Endothelial cell of umbilical vein (primary cell): ENCODE data around the gene TFCP2. TPM values are rescaled to one million over a fixed set of nuclear protein-coding genes. Genes with fewer than 3 reads are reported as not detected.

Experiments used
- BruUV-seq: library from RNA; stranded (reverse); fragments of 400-500 nt; replicated peaks from 2 replicates; lab custom pipeline; 2021; lab: Mats Ljungman, UMichigan
- CTCF ChIA-PET: fragments of 300-600, 350-600 bp; sonication (Branson Sonifier 250); formaldehyde crosslinking; loops from one replicate; lab custom pipeline; 2021; ENCODE audit warnings: antibody characterized with exemption, inconsistent platforms; lab: Charles Lee
- POLR2A ChIA-PET: fragments of 300-600, 350-600 bp; sonication (Branson Sonifier 250); formaldehyde crosslinking; loops from one replicate; lab custom pipeline; 2021; ENCODE audit warnings: antibody characterized with exemption, inconsistent platforms; lab: Charles Lee
- DNase-seq: peaks from one replicate; pipeline ENCODE4 v3.0.0-alpha.2; 2011; ENCODE audit warnings: low read depth, low spot score
- FAIRE-seq: peaks from 2 replicates; lab custom pipeline; 2011; peaks lifted over from hg19 to GRCh38; lab: Jason Lieb, UNC
- H2AFZ ChIP-seq: 2 replicates; pipeline ENCODE4 v1.6.0; 2012; ENCODE audit warnings: low read depth, low read length, control low read depth, inconsistent platforms
- H3K27ac ChIP-seq: 2 replicates; pipeline ENCODE4 v1.5.1; 2011; ENCODE audit warnings: low read depth, mild to moderate bottlenecking, control low read depth, low read length, moderate library complexity; ENCODE audit not compliant: insufficient read depth
- H3K27me3 ChIP-seq, 2 experiments: 2 replicates each; pipeline versions ENCODE4 v1.6.0 to v1.6.1; 2011; ENCODE audit warnings: low read length in 2 of 2, mixed read lengths in 1 of 2; ENCODE audit not compliant: control insufficient read depth in 2 of 2, insufficient read depth in 2 of 2
- H3K36me3 ChIP-seq, 2 experiments: 2 replicates in 1 of 2; 3 replicates in 1 of 2; pipeline ENCODE4 v1.5.1; 2011; ENCODE audit warnings: low read length in 2 of 2, mild to moderate bottlenecking in 1 of 2, moderate library complexity in 1 of 2; ENCODE audit not compliant: control insufficient read depth in 2 of 2, insufficient read depth in 2 of 2; ENCODE audit errors: extremely low read depth in 1 of 2
- H3K4me1 ChIP-seq: 3 replicates; pipeline ENCODE4 v1.5.1; 2011; ENCODE audit warnings: mild to moderate bottlenecking, low read length; ENCODE audit not compliant: control insufficient read depth, insufficient read depth; ENCODE audit errors: extremely low read depth
- H3K4me2 ChIP-seq: 2 replicates; pipeline ENCODE4 v1.6.1; 2011; ENCODE audit warnings: low read length, control low read depth, mixed read lengths; ENCODE audit not compliant: insufficient read depth
- H3K4me3 ChIP-seq, 3 experiments: fragments of 200-600 bp in 1 of 3; sonication (generic), shearing (Covaris generic) in 1 of 3; replicated peaks in 1 of 3; 2 replicates each; pipeline ENCODE4 v1.5.1; 2011 to 2016; ENCODE audit warnings: control low read depth in 3 of 3, low read length in 3 of 3, mild to moderate bottlenecking in 2 of 3, inconsistent platforms in 1 of 3, low read depth in 1 of 3, moderate library complexity in 1 of 3; ENCODE audit not compliant: insufficient read depth in 1 of 3
- H3K79me2 ChIP-seq: 2 replicates; pipeline ENCODE4 v1.6.0; 2012; ENCODE audit warnings: low read length, inconsistent platforms; ENCODE audit not compliant: control insufficient read depth, insufficient read depth
- H3K9ac ChIP-seq: replicated peaks from 2 replicates; pipeline ENCODE3; 2011; ENCODE audit warnings: low read length, control low read depth; ENCODE audit not compliant: insufficient read depth; ENCODE audit errors: extremely low read depth
- H3K9me1 ChIP-seq: replicated peaks from 3 replicates; pipeline ENCODE4 v1.6.0; 2011; ENCODE audit warnings: mild to moderate bottlenecking, low read length; ENCODE audit not compliant: control insufficient read depth, insufficient read depth; ENCODE audit errors: extremely low read depth
- H3K9me3 ChIP-seq: replicated peaks from 2 replicates; pipeline ENCODE4 v1.5.1; 2012; ENCODE audit warnings: low read length, inconsistent platforms; ENCODE audit not compliant: control insufficient read depth, insufficient read depth
- H4K20me1 ChIP-seq: replicated peaks from 2 replicates; pipeline ENCODE3; 2011; ENCODE audit warnings: mild to moderate bottlenecking, low read length; ENCODE audit not compliant: control insufficient read depth, insufficient read depth; ENCODE audit errors: extremely low read depth
- EZH2 ChIP-seq: IDR thresholded peaks from 2 replicates; pipeline ENCODE4 v1.6.1; 2012; ENCODE audit warnings: borderline replicate concordance, low read depth, mild to moderate bottlenecking, moderate library complexity, low read length, inconsistent platforms; ENCODE audit not compliant: severe bottlenecking
- FOS ChIP-seq: IDR thresholded peaks from 2 replicates; pipeline ENCODE4 v1.6.1; 2011; ENCODE audit warnings: mild to moderate bottlenecking, low read length, moderate library complexity, borderline replicate concordance; ENCODE audit not compliant: insufficient read depth
- GATA2 ChIP-seq: IDR thresholded peaks from 2 replicates; pipeline ENCODE4 v1.7.0; 2011; ENCODE audit warnings: low read depth, mild to moderate bottlenecking, moderate library complexity, mixed read lengths, low read length; ENCODE audit not compliant: insufficient read length, insufficient read depth
- JUN ChIP-seq: IDR thresholded peaks from 2 replicates; pipeline ENCODE4 v1.6.1; 2011; ENCODE audit warnings: borderline replicate concordance, low read depth; ENCODE audit not compliant: insufficient read length, insufficient read depth
- MYC ChIP-seq: IDR thresholded peaks from one replicate; pipeline ENCODE4 v1.6.1; 2011; ENCODE audit warnings: mild to moderate bottlenecking, low read depth, low read length
- POLR2A ChIP-seq: IDR thresholded peaks from 2 replicates; pipeline ENCODE4 v1.6.1; 2012; ENCODE audit warnings: low read depth, mild to moderate bottlenecking, control low read depth, low read length
- POLR2AphosphoS5 ChIP-seq: IDR thresholded peaks from 2 replicates; pipeline ENCODE4 v1.6.1; 2012; ENCODE audit warnings: low read depth, mild to moderate bottlenecking, control low read depth, low read length, moderate library complexity; ENCODE audit not compliant: insufficient read depth
- dilution Hi-C: fragments of 300-500 bp; cut with MboI; formaldehyde crosslinking; loops from one replicate; pipeline ENCODE4 v1.15.0; 2019; ENCODE audit warnings: low sequenced_read_pairs; ENCODE audit not compliant: extremely low pct_ligation_motif_present
- intact Hi-C: fragments of 100-400 bp; cut with micrococcal nuclease; formaldehyde crosslinking; loops from one replicate; pipeline ENCODE4 v1.10.0; 2022
- polyA plus RNA-seq, 4 experiments: library from polyadenylated mRNA; depleted of rRNA in 3 of 4; stranded (reverse) in 3 of 4; unstranded in 1 of 4; fragments of >200 nt; gene quantifications; 2 replicates each; pipeline versions ENCODE4 v1.2.1 to v1.2.3, GENCODE V29; 2011 to 2012; ENCODE audit warnings: missing spikeins in 1 of 4
- total RNA-seq: library from RNA; stranded (reverse); gene quantifications from 2 replicates; pipeline ENCODE4 v1.2.3, GENCODE V29; 2021
- TF ChIP-seq, protein P1 (sequence below): IDR thresholded peaks from 2 replicates; pipeline ENCODE4 v1.6.1; 2011; ENCODE audit not compliant: insufficient read depth, insufficient read length
- TF ChIP-seq, protein P2 (sequence below), 2 donors: IDR thresholded peaks; 1 replicate in 1 of 2; 2 replicates in 1 of 2; pipeline ENCODE4 v1.5.1; 2011; ENCODE audit warnings: low read length in 2 of 2, mild to moderate bottlenecking in 2 of 2, moderate library complexity in 2 of 2, control low read depth in 1 of 2, inconsistent platforms in 1 of 2, low read depth in 1 of 2; ENCODE audit not compliant: insufficient read depth in 1 of 2; ENCODE audit errors: extremely low read depth in 1 of 2

TFCP2 gene
- total and polyA plus RNA-seq, 2 donors (not counting 3 experiments of a cell fraction or from before 2014, with no cell fraction given) = 10.2 to 28.6 TPM

DNA sequence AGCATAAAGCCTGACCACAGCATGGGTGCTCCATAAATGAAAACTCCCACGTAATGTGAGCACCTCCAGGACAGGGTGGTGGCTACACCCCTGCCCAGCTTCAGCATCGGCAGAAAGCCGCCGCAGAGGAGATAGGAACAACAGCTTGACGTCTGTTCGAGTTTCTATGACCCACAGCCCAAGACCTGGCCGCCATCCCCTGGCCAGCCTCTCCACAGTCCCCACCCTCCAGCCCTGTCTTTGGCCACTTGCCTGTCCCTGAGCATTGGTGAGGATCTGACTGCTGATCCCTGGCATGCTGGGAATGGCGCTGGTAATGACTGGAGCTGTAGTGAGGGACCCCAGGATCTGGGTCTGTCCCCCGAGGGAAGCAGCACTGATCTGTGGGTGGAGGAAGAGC is 23.6 kb upstream of the TFCP2 start:
- no peaks in the 10 kb centered on the region for H3K9me1 ChIP-seq
- H3K27ac ChIP-seq = no peak overlapping the region
- TF ChIP-seq FOS = no peak
- TF ChIP-seq GATA2 = no peak
- no peak for TF ChIP-seq MYC
- TF ChIP-seq EZH2 = no peak
- no peak for TF ChIP-seq JUN
- TF ChIP-seq, protein P1, sequence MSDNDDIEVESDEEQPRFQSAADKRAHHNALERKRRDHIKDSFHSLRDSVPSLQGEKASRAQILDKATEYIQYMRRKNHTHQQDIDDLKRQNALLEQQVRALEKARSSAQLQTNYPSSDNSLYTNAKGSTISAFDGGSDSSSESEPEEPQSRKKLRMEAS = no peak
- TF ChIP-seq, protein P2, sequence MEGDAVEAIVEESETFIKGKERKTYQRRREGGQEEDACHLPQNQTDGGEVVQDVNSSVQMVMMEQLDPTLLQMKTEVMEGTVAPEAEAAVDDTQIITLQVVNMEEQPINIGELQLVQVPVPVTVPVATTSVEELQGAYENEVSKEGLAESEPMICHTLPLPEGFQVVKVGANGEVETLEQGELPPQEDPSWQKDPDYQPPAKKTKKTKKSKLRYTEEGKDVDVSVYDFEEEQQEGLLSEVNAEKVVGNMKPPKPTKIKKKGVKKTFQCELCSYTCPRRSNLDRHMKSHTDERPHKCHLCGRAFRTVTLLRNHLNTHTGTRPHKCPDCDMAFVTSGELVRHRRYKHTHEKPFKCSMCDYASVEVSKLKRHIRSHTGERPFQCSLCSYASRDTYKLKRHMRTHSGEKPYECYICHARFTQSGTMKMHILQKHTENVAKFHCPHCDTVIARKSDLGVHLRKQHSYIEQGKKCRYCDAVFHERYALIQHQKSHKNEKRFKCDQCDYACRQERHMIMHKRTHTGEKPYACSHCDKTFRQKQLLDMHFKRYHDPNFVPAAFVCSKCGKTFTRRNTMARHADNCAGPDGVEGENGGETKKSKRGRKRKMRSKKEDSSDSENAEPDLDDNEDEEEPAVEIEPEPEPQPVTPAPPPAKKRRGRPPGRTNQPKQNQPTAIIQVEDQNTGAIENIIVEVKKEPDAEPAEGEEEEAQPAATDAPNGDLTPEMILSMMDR (IDR thresholded peaks at IDR 0.05; ENCODE audit: extremely low read depth in 1 of 2, insufficient read depth in 1 of 2, low read depth in 1 of 2, low read length in 2 of 2) = no peak
- no peak for TF ChIP-seq POLR2A
- no peak for TF ChIP-seq POLR2AphosphoS5
- H3K4me3 ChIP-seq = no peak overlapping the region
- no peak for FAIRE-seq
- no peaks in the 10 kb centered on the region for H4K20me1 ChIP-seq
- H2AFZ ChIP-seq = no peak overlapping the region
- POLR2A ChIA-PET = no interaction called here
- H3K4me1 ChIP-seq = no peaks in the 10 kb centered on the region
- CTCF ChIA-PET = interaction anchor here (0.8 to 1.3 kb wide), 2 partner anchors 21 to 56 kb away, joined by 3 to 4 read pairs; partner anchors contain the start of gene POU6F1
- intact Hi-C loops = no loop called here
- H3K27me3 ChIP-seq = no peaks in the 10 kb centered on the region
- BruUV-seq = no TSS peak
- H3K79me2 ChIP-seq = no peaks in the 10 kb centered on the region
- no peak overlapping the region for H3K4me2 ChIP-seq
- H3K9ac ChIP-seq = no peak overlapping the region
- DNase-seq = no peak
- dilution Hi-C loops = no loop called here
- no peaks in the 10 kb centered on the region for H3K36me3 ChIP-seq
- H3K9me3 ChIP-seq = no peaks in the 10 kb centered on the region
